Neural crest cell (in vitro differentiated cells): ENCODE results near the gene PCDH9. TPM values are rescaled to one million over a fixed set of nuclear protein-coding genes. Genes with fewer than 3 reads are reported as not detected.

Experiments used
- DNase-seq: peaks from one replicate; pipeline ENCODE4 v3.0.0; 2021; ENCODE audit warnings: low read depth, mixed read lengths, low spot score
- H3K27ac Mint-ChIP-seq: one replicate; pipeline ENCODE4 v1.8.0; 2021; ENCODE audit warnings: mild to moderate bottlenecking, mixed read lengths; ENCODE audit not compliant: unreplicated experiment
- H3K27me3 Mint-ChIP-seq: 2 replicates; pipeline ENCODE4 v1.8.0; 2021; ENCODE audit warnings: low read depth, mild to moderate bottlenecking, mixed read lengths
- H3K36me3 Mint-ChIP-seq: 2 replicates; pipeline ENCODE4 v1.8.0; 2021; ENCODE audit warnings: low read depth, mild to moderate bottlenecking, mixed read lengths
- H3K4me1 Mint-ChIP-seq: 2 replicates; pipeline ENCODE4 v1.8.0; 2021; ENCODE audit warnings: mixed read lengths
- H3K4me3 Mint-ChIP-seq: one replicate; pipeline ENCODE4 v1.8.0; 2021; ENCODE audit warnings: mild to moderate bottlenecking, mixed read lengths
- H3K9me3 Mint-ChIP-seq: 2 replicates; pipeline ENCODE4 v1.8.0; 2021; ENCODE audit warnings: mixed read lengths
- CTCF ChIP-seq: fragments of 200-600 bp; sonication (generic); conservative IDR thresholded peaks from 2 replicates; pipeline ENCODE4 v1.5.0; 2021; ENCODE audit warnings: antibody characterized with exemption, mild to moderate bottlenecking
- total RNA-seq: library from RNA; stranded (reverse); gene quantifications from 2 replicates; pipeline ENCODE4 v1.2.1, GENCODE V29; 2021

PCDH9 gene
- total RNA-seq, 1 donor from 2014 or later = 6.3 TPM

GRCh38 chr13:66659701-66660467 lies 570.3 kb downstream of the PCDH9 start:
- Mint-ChIP-seq H3K27me3 (no peaks in the 10 kb centered on the region), H3K27ac (no peak overlapping the region), H3K9me3 (no peaks in the 10 kb centered on the region), H3K36me3 (no peaks in the 10 kb centered on the region), H3K4me3 (no peak overlapping the region), H3K4me1 (peaks cover 15% of the 10 kb centered on the region)
- no peak for TF ChIP-seq CTCF
- DNase-seq = no peak

- H3K4me3 Mint-ChIP-seq = no peak overlapping the region
- H3K9me3 Mint-ChIP-seq = no peaks in the 10 kb centered on the region
- peaks cover 15% of the 10 kb centered on the region for H3K4me1 Mint-ChIP-seq
- H3K36me3 Mint-ChIP-seq = no peaks in the 10 kb centered on the region
- TF ChIP-seq CTCF = no peak
- H3K27me3 Mint-ChIP-seq = no peaks in the 10 kb centered on the region
- no peak for DNase-seq
- H3K27ac Mint-ChIP-seq = no peak overlapping the region
These were observed 570.9 kb downstream of the PCDH9 start for GRCh38 chr13:66659286-66659685.

DNA sequence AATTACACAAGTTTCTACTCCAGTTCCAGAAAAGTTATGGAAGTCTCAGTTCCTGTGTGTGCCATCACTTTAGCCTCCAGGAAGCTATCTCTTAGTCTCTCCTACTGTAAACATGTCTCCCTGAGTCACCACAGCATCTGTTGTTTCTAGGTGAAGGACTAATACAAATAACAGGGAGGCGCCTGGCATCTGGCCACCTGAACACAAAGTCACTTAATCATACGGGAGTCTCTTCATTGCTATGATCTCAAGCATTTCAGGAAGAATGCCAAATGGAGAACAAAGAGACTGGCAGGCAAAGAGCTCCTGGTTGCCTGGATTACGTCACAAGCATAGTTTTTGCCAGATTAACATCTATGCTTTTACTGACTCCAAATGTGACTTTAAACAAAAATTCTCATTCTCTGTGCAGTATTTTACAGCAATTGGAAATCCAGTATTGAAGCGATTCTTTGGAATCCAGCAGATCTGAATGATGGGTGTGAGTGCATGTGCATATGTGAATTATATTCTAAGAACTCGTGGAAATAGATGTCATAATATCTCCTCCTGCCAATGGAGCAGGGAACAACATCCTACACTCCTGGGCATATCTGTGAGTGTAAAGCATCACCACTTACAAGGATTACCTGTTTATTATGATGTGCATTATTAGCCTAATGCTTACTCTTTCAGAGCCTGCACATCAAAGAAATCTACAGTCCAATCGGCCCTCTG lies 572.8 kb downstream of the PCDH9 start:
- TF ChIP-seq CTCF = no peak
- Mint-ChIP-seq H3K4me3 (no peak overlapping the region), H3K27me3 (no peaks in the 10 kb centered on the region), H3K27ac (no peak overlapping the region), H3K36me3 (peaks cover 9% of the 10 kb centered on the region), H3K9me3 (peaks cover 8% of the 10 kb centered on the region), H3K4me1 (peaks cover 15% of the 10 kb centered on the region)
- DNase-seq = no peak

- TF ChIP-seq CTCF = no peak
- Mint-ChIP-seq H3K4me1 (peaks cover 10% of the 10 kb centered on the region), H3K4me3 (no peak overlapping the region), H3K9me3 (peaks cover 8% of the 10 kb centered on the region), H3K36me3 (peaks cover 13% of the 10 kb centered on the region), H3K27me3 (no peaks in the 10 kb centered on the region), H3K27ac (no peak overlapping the region)
- DNase-seq = no peak
These were observed 574.2 kb downstream of the PCDH9 start for GRCh38 chr13:66655847-66656454.

GRCh38 chr13:66644855-66645460 lies 585.2 kb downstream of the PCDH9 start:
- DNase-seq = no peak
- no peaks in the 10 kb centered on the region for H3K27me3 Mint-ChIP-seq
- peaks cover 8% of the 10 kb centered on the region for H3K9me3 Mint-ChIP-seq
- H3K27ac Mint-ChIP-seq = no peak overlapping the region
- TF ChIP-seq CTCF = no peak
- H3K4me3 Mint-ChIP-seq = no peak overlapping the region
- peaks cover 3% of the 10 kb centered on the region for H3K36me3 Mint-ChIP-seq
- H3K4me1 Mint-ChIP-seq = no peaks in the 10 kb centered on the region
